Mesothelial cell of epicardium (in vitro differentiated cells): ENCODE data around the gene SPATA2L. TPM values are rescaled to one million over a fixed set of nuclear protein-coding genes. Genes with fewer than 3 reads are reported as not detected.

ENCODE experiments used
- DNase-seq, 2 experiments: peaks; one replicate each; pipeline ENCODE4 v3.0.0; 2021; ENCODE audit warnings: low spot score in 2 of 2; ENCODE audit not compliant: unreplicated experiment in 2 of 2
- H3K27ac Mint-ChIP-seq: 2 replicates; pipeline ENCODE4 v1.8.0; 2021; ENCODE audit warnings: mixed read lengths
- H3K27me3 Mint-ChIP-seq: 2 replicates; pipeline ENCODE4 v1.8.0; 2021; ENCODE audit warnings: low read depth, mixed read lengths
- H3K36me3 Mint-ChIP-seq: 2 replicates; pipeline ENCODE4 v1.8.0; 2021; ENCODE audit warnings: mixed read lengths
- H3K4me1 Mint-ChIP-seq: 2 replicates; pipeline ENCODE4 v1.8.0; 2021; ENCODE audit warnings: mixed read lengths
- H3K4me3 Mint-ChIP-seq: 2 replicates; pipeline ENCODE4 v1.8.0; 2021; ENCODE audit warnings: mild to moderate bottlenecking, moderate library complexity, mixed read lengths
- H3K9me3 Mint-ChIP-seq: 2 replicates; pipeline ENCODE4 v1.8.0; 2021; ENCODE audit warnings: mixed read lengths
- total RNA-seq: library from RNA; stranded (reverse); gene quantifications from 3 replicates; pipeline ENCODE4 v1.2.1, GENCODE V29; 2021
- TF ChIP-seq, protein P1 (sequence below): fragments of 200-600 bp; sonication (generic); IDR thresholded peaks from one replicate; pipeline ENCODE4 v1.5.0; 2021; ENCODE audit warnings: antibody characterized with exemption; ENCODE audit not compliant: unreplicated experiment

SPATA2L gene
- total RNA-seq, 1 donor from 2014 or later, result 7.5 TPM

DNA sequence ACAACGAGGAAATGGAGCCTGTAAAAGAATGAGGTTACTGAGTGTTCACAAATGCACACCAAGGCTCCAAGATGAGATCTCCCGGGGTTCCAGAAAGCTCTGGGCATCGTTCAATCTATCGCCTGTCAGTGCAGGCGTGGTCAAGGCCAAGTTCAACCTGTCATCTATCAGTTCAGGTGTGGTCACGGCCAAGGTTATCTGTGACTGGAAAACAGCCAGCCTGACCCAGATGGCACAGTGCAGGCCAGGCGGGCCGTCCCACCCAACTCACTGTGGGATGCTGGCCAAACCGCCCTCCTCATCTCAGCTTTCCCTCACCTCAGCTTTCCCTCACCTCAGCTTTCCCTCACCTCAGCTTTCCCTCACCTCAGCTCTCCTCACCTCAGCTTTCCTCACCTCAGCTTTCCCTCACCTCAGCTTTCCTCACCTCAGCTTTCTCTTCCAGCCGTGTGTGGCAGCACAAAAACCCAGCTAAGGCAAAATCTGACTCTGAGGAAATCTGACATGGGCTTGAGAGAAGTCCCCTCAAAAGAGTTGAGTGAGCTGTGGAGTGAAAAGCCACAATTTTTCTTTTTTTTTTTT lies 46.4 kb downstream of the SPATA2L start:
- Mint-ChIP-seq H3K36me3 (peaks cover 11% of the 10 kb centered on the region), H3K27me3 (no peaks in the 10 kb centered on the region), H3K27ac (no peak overlapping the region), H3K9me3 (no peaks in the 10 kb centered on the region), H3K4me1 (peaks cover 15% of the 10 kb centered on the region), H3K4me3 (peak overlapping the region; percentile 84)
- TF ChIP-seq, protein P1, sequence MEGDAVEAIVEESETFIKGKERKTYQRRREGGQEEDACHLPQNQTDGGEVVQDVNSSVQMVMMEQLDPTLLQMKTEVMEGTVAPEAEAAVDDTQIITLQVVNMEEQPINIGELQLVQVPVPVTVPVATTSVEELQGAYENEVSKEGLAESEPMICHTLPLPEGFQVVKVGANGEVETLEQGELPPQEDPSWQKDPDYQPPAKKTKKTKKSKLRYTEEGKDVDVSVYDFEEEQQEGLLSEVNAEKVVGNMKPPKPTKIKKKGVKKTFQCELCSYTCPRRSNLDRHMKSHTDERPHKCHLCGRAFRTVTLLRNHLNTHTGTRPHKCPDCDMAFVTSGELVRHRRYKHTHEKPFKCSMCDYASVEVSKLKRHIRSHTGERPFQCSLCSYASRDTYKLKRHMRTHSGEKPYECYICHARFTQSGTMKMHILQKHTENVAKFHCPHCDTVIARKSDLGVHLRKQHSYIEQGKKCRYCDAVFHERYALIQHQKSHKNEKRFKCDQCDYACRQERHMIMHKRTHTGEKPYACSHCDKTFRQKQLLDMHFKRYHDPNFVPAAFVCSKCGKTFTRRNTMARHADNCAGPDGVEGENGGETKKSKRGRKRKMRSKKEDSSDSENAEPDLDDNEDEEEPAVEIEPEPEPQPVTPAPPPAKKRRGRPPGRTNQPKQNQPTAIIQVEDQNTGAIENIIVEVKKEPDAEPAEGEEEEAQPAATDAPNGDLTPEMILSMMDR, result no peak
- no peak for DNase-seq

DNA sequence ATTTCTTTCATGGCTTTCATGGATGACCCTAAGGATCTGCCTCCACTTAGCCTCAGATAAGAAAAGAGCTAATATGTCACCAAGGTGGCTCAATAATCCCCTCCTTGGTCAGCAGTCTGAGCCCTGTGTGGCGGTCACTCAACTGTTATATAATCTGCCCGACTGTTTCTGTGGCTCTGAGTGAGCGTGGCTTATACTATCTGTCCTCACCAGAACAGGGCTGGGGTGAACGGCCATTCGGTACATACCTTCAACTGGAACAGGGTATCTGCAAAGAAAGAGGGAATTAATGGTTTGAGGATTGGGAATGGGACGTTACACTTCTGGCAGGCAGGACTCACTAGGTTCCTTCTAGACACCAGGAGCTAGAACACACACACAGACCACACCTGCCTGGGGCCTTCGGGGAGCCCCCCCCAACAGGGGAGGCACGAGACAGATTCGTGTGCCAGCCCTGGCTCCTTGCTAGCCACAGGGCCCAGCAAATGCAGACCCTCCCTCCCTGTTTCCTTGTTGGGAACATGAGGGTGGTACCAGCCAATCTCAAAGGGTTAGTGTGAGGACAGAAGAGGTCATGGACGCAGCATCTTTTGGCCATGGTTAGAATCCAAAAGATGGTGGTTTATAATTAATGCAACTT lies 47.7 kb downstream of the SPATA2L start:
- H3K27ac Mint-ChIP-seq, result peak overlapping the region; percentile 21
- TF ChIP-seq, protein P1, result no peak
- H3K9me3 Mint-ChIP-seq, result no peaks in the 10 kb centered on the region
- H3K4me1 Mint-ChIP-seq, result peaks cover 14% of the 10 kb centered on the region
- DNase-seq, result no peak
- H3K36me3 Mint-ChIP-seq, result peaks cover 14% of the 10 kb centered on the region
- peak overlapping the region; percentile 28 for H3K4me3 Mint-ChIP-seq
- no peaks in the 10 kb centered on the region for H3K27me3 Mint-ChIP-seq

GRCh38 chr16:89651584-89651983 lies 49.9 kb downstream of the SPATA2L start:
- Mint-ChIP-seq H3K4me1 (peaks cover 4% of the 10 kb centered on the region), H3K27me3 (no peaks in the 10 kb centered on the region), H3K27ac (no peak overlapping the region), H3K4me3 (no peak overlapping the region), H3K9me3 (no peaks in the 10 kb centered on the region), H3K36me3 (peaks cover 18% of the 10 kb centered on the region)
- TF ChIP-seq, protein P1, result no peak
- no peak for DNase-seq

DNA sequence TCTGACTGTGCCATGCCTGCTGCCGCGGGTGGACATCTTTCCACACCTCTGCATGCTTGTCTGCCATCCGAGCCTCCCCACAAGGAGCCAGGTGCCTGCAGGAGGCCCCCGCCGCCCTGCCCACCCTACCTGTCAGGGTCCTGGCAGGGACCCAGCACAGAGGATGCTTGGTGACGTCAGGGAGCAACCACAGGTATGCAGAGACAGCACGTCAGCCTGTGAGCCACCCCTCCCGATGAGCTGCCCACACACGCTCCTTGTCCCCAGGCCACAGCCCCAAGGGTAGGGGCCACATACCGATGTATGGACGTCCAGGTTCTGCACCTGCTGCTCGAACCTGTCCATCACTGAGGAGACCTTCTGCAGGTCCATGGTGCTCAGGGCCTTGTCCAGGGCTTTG lies 54.6 kb downstream of the SPATA2L start:
- H3K27me3 Mint-ChIP-seq, result no peaks in the 10 kb centered on the region
- H3K4me1 Mint-ChIP-seq, result no peaks in the 10 kb centered on the region

More for the DNA sequence above, 54.6 kb downstream of the SPATA2L start:
- H3K36me3 Mint-ChIP-seq, result peaks cover 22% of the 10 kb centered on the region
- TF ChIP-seq, protein P1, result no peak
- DNase-seq, result no peak
- no peaks in the 10 kb centered on the region for H3K9me3 Mint-ChIP-seq
- H3K27ac Mint-ChIP-seq, result no peak overlapping the region
- no peak overlapping the region for H3K4me3 Mint-ChIP-seq

Other genes with a start within 250 kb of the SPATA2L start
- gene ANKRD11, start 211.1 kb downstream of the SPATA2L start, total RNA-seq, result 230 to 247 TPM (median 233 TPM) in 3 replicates
- gene SPG7, start 193.3 kb downstream of the SPATA2L start, total RNA-seq, result 186 to 199 TPM (median 187 TPM) in 3 replicates
- gene RPL13, start 141.0 kb downstream of the SPATA2L start, total RNA-seq, result 2,065 to 2,192 TPM (median 2,184 TPM) in 3 replicates
- gene CPNE7, start 125.9 kb downstream of the SPATA2L start, total RNA-seq, result 1.2 to 1.7 TPM (median 1.2 TPM) in 3 replicates
- gene DPEP1, start 88.1 kb downstream of the SPATA2L start, total RNA-seq, result 0.36 to 0.47 TPM (median 0.38 TPM) in 3 replicates
- 106 to 109 TPM (median 109 TPM) in 3 replicates for gene CHMP1A, start 44.0 kb downstream of the SPATA2L start, total RNA-seq
- gene SPATA33, start 43.9 kb downstream of the SPATA2L start, total RNA-seq, result 13.5 to 14.7 TPM (median 14.4 TPM) in 3 replicates
- gene CDK10, start 15.0 kb downstream of the SPATA2L start, total RNA-seq, result 115 to 130 TPM (median 122 TPM) in 3 replicates
- 17.1 to 18.3 TPM (median 17.5 TPM) in 3 replicates for gene VPS9D1, start 19.2 kb upstream of the SPATA2L start, total RNA-seq
- 35.0 to 42.2 TPM (median 39.3 TPM) in 3 replicates for gene ZNF276, start 19.8 kb upstream of the SPATA2L start, total RNA-seq
- gene FANCA, start 114.9 kb upstream of the SPATA2L start, total RNA-seq, result 37.3 to 50.8 TPM (median 46.2 TPM) in 3 replicates
- 4.9 to 6.8 TPM (median 5.5 TPM) in 3 replicates for gene SPIRE2, start 126.8 kb upstream of the SPATA2L start, total RNA-seq
- 304 to 323 TPM (median 313 TPM) in 3 replicates for gene TCF25, start 171.9 kb upstream of the SPATA2L start, total RNA-seq
- 6.7 to 7.5 TPM (median 7.5 TPM) in 3 replicates for gene MC1R, start 217.2 kb upstream of the SPATA2L start, total RNA-seq
- gene TUBB3, start 221.6 kb upstream of the SPATA2L start, total RNA-seq, result 24.5 to 26.4 TPM (median 24.7 TPM) in 3 replicates
- 70.9 to 74.2 TPM (median 74.1 TPM) in 3 replicates for gene DEF8, start 247.1 kb upstream of the SPATA2L start, total RNA-seq